Measurements from ENCODE around the gene ADRA2B.

GRCh38 chr2:96146881-96147592 is 30.7 kb upstream of the ADRA2B start:
- TF ChIP-seq POLR2A (IDR thresholded peaks at IDR 0.05), result no peak
- no peak for TF ChIP-seq CTCF (IDR thresholded peaks at IDR 0.05)
